ENCODE measurements around the gene CSF3R. TPM values are rescaled to one million over a fixed set of nuclear protein-coding genes. Genes with fewer than 3 reads are reported as not detected.

Gene CSF3R
- total and polyA plus RNA-seq, 2 donors (not counting 3 experiments of a cell fraction or from before 2014, with no cell fraction given): not detected

DNA sequence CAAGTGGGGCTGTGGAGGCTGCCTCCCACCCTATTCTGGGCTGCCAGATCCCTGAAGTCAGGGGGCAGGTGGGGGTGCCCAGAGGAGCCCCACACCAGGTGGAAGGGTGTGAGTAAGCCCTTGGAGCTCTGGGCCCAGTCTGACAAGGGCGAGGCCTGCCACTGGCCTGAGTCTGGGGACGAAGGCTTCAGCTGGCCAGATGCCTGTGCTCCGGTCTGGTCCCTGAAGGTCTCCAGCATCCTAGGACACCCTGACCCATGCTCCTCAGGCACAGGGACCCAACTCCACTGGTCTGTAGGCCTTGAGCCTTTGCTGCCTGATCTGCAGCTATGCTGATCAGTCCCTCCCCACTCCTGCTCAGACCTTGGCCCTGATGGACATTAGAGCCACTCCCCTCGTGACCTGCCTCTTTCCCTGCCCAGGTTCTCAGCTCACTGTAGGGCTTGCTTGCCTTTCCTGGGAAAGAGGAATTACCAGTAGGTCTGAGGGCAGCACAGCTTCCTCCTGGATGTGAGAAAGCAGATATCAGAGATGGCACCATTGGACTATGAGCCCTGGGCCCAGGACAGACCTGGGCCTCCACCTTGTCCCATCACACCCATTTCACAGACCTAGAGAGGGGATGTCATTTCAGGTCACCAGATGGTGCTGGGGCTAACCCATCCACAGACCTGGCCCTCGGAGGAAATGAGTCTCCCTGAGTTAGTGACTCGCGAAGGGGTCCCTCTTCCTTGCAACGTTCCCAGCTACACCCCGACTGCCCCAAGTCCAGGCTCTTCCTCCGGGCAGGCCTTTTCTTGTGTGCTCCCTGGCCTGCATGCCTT lies 32.8 kb upstream of the CSF3R start:
- no peak overlapping the region for H2AFZ ChIP-seq (ENCODE audit: low read depth, low read length)
- ChIA-PET CTCF (interaction anchor here (0.6 to 4.5 kb wide), 28 partner anchors 9 to 1134 kb away, joined by 3 to 49 read pairs (median 4); partner anchors contain the start of genes MRPS15 and OSCP1), POLR2A (no interaction called here)
- no peaks in the 10 kb centered on the region for H3K9me3 ChIP-seq (replicated peaks; ENCODE audit: control insufficient read depth, insufficient read depth, low read length)
- H3K27me3 ChIP-seq (ENCODE audit: control insufficient read depth in 2 of 2, insufficient read depth in 2 of 2, low read length in 2 of 2): peaks cover 0 to 1% of the 10 kb centered on the region in 2 experiments
- H3K9me1 ChIP-seq (replicated peaks; ENCODE audit: control insufficient read depth, extremely low read depth, insufficient read depth, low read length): no peaks in the 10 kb centered on the region
- no peak overlapping the region for H3K4me3 ChIP-seq (replicated peaks in 1 of 3; ENCODE audit: insufficient read depth in 1 of 3, low read depth in 1 of 3, low read length in 3 of 3)
- no peak overlapping the region for H3K4me2 ChIP-seq (ENCODE audit: insufficient read depth, low read length)
- dilution Hi-C loops (cut with MboI; ENCODE audit: extremely low pct_ligation_motif_present, low sequenced_read_pairs): no loop called here
- H3K79me2 ChIP-seq (ENCODE audit: control insufficient read depth, insufficient read depth, low read length): no peaks in the 10 kb centered on the region
- no peak overlapping the region for H3K27ac ChIP-seq (ENCODE audit: insufficient read depth, low read depth, low read length)
- no peak overlapping the region for H3K9ac ChIP-seq (replicated peaks; ENCODE audit: extremely low read depth, insufficient read depth, low read length)
- FAIRE-seq: no peak
- DNase-seq (ENCODE audit: low read depth, low spot score): no peak
- intact Hi-C loops (cut with micrococcal nuclease): loop anchor here (1.0 to 5.0 kb wide), 2 partner anchors 187 to 808 kb away; no protein-coding TSS in a partner anchor
- H3K36me3 ChIP-seq (ENCODE audit: control insufficient read depth in 2 of 2, extremely low read depth in 1 of 2, insufficient read depth in 2 of 2, low read length in 2 of 2): no peaks in the 10 kb centered on the region
- H3K4me1 ChIP-seq (ENCODE audit: control insufficient read depth, extremely low read depth, insufficient read depth, low read length): no peaks in the 10 kb centered on the region
- no peaks in the 10 kb centered on the region for H4K20me1 ChIP-seq (replicated peaks; ENCODE audit: control insufficient read depth, extremely low read depth, insufficient read depth, low read length)
- TF ChIP-seq MYC (IDR thresholded peaks at IDR 0.05; ENCODE audit: low read depth, low read length) (no peak), GATA2 (IDR thresholded peaks at IDR 0.05; ENCODE audit: insufficient read depth, insufficient read length, low read depth, low read length) (no peak), FOS (IDR thresholded peaks at IDR 0.05; ENCODE audit: borderline replicate concordance, insufficient read depth, low read length) (no peak), POLR2A (IDR thresholded peaks at IDR 0.05; ENCODE audit: low read depth, low read length) (no peak), MAX (IDR thresholded peaks at IDR 0.05; ENCODE audit: insufficient read depth, insufficient read length) (no peak), JUN (IDR thresholded peaks at IDR 0.05; ENCODE audit: borderline replicate concordance, insufficient read depth, insufficient read length, low read depth) (no peak), POLR2AphosphoS5 (IDR thresholded peaks at IDR 0.05; ENCODE audit: insufficient read depth, low read depth, low read length) (no peak), EZH2 (IDR thresholded peaks at IDR 0.05; ENCODE audit: borderline replicate concordance, low read depth, low read length, severe bottlenecking) (no peak)
- TF ChIP-seq, protein P1, sequence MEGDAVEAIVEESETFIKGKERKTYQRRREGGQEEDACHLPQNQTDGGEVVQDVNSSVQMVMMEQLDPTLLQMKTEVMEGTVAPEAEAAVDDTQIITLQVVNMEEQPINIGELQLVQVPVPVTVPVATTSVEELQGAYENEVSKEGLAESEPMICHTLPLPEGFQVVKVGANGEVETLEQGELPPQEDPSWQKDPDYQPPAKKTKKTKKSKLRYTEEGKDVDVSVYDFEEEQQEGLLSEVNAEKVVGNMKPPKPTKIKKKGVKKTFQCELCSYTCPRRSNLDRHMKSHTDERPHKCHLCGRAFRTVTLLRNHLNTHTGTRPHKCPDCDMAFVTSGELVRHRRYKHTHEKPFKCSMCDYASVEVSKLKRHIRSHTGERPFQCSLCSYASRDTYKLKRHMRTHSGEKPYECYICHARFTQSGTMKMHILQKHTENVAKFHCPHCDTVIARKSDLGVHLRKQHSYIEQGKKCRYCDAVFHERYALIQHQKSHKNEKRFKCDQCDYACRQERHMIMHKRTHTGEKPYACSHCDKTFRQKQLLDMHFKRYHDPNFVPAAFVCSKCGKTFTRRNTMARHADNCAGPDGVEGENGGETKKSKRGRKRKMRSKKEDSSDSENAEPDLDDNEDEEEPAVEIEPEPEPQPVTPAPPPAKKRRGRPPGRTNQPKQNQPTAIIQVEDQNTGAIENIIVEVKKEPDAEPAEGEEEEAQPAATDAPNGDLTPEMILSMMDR (IDR thresholded peaks at IDR 0.05; ENCODE audit: extremely low read depth in 1 of 2, insufficient read depth in 1 of 2, low read depth in 1 of 2, low read length in 2 of 2): no peak
- BruUV-seq (replicated peaks): no TSS peak

Data from endothelial cell of umbilical vein (primary cell).